ENCODE data around the gene TELO2.

TELO2 gene

GRCh38 chr16:1524366-1524765, 31.2 kb downstream of the TELO2 start:
- no peak for DNase-seq

GRCh38 chr16:1525871-1526607, 32.9 kb downstream of the TELO2 start:
- no peak for DNase-seq

- DNase-seq: no peak
These were observed 33.7 kb downstream of the TELO2 start for GRCh38 chr16:1526608-1527555.

GRCh38 chr16:1527836-1528811, 35.0 kb downstream of the TELO2 start:
- no peak for DNase-seq

- DNase-seq: no peak
These were observed 35.9 kb downstream of the TELO2 start for GRCh38 chr16:1528921-1529537.

- no peak for DNase-seq
These were observed 37.3 kb downstream of the TELO2 start for GRCh38 chr16:1530349-1530882.

- DNase-seq: no peak
These were observed 37.9 kb downstream of the TELO2 start for GRCh38 chr16:1530883-1531637.

- no peak for DNase-seq
These were observed 38.4 kb downstream of the TELO2 start for GRCh38 chr16:1531638-1531910.

- DNase-seq: no peak
These were observed 39.1 kb downstream of the TELO2 start for GRCh38 chr16:1532081-1532760.

GRCh38 chr16:1532771-1533170, 39.6 kb downstream of the TELO2 start:
- DNase-seq: no peak

- DNase-seq: no peak
These were observed 40.3 kb downstream of the TELO2 start, which contains the start of gene TMEM204 for GRCh38 chr16:1533443-1533951. Gene TMEM204 (plus strand): TSS chr16:1533666. CDS start chr16:1534276, 610 bp downstream.

- DNase-seq: no peak
These were observed 41.2 kb downstream of the TELO2 start for GRCh38 chr16:1534021-1535020.

GRCh38 chr16:1535391-1536291, 42.5 kb downstream of the TELO2 start:
- DNase-seq: no peak

GRCh38 chr16:1536601-1537000, 43.4 kb downstream of the TELO2 start:
- no peak for DNase-seq

- DNase-seq: no peak
These were observed 44.0 kb downstream of the TELO2 start for GRCh38 chr16:1537138-1537577.

GRCh38 chr16:1537763-1538289, 44.7 kb downstream of the TELO2 start:
- no peak for DNase-seq

GRCh38 chr16:1538804-1539520, 45.8 kb downstream of the TELO2 start:
- no peak for DNase-seq

All from bone marrow (tissue), 2 donors.